ENCODE results near the gene E4F1.
"Not testable (repeated sequence)": the region's sequence is repeated elsewhere in the genome, so short reads cannot be mapped to it uniquely, and the experiment has no call there.

The E4F1 gene

GRCh38 chr16:2189252-2189893 is 34.0 kb upstream of the E4F1 start:
- DNase-seq = no peak

GRCh38 chr16:2190002-2190658 is 33.3 kb upstream of the E4F1 start:
- DNase-seq = no peak

- no peak for DNase-seq
Observed at GRCh38 chr16:2190659-2191445, 32.5 kb upstream of the E4F1 start.

GRCh38 chr16:2191446-2191706 is 32.0 kb upstream of the E4F1 start:
- DNase-seq = no peak

GRCh38 chr16:2194166-2194834 is 29.1 kb upstream of the E4F1 start:
- DNase-seq = peak in 1 of 3 donors; percentile 18

GRCh38 chr16:2194852-2195321 is 28.5 kb upstream of the E4F1 start:
- peak; percentile 30 to 49 (median 39) for DNase-seq

- DNase-seq = no peak
Observed at GRCh38 chr16:2195322-2196161, 27.8 kb upstream of the E4F1 start.

- DNase-seq = peak; percentile 51 to 79 (median 58)
Observed at GRCh38 chr16:2196162-2196980, 27.0 kb upstream of the E4F1 start, which contains the start of gene CASKIN1. Gene CASKIN1 (minus strand): TSS chr16:2196605. CDS start chr16:2196432, 173 bp downstream.

GRCh38 chr16:2196981-2197511 is 26.3 kb upstream of the E4F1 start:
- no peak for DNase-seq

GRCh38 chr16:2197765-2198164 is 25.6 kb upstream of the E4F1 start:
- DNase-seq = no peak

- DNase-seq = no peak
Observed at GRCh38 chr16:2198283-2198682, 25.1 kb upstream of the E4F1 start.

- DNase-seq = no peak
Observed at GRCh38 chr16:2199095-2199494, 24.3 kb upstream of the E4F1 start.

GRCh38 chr16:2199621-2200139 is 23.7 kb upstream of the E4F1 start:
- no peak for DNase-seq

- no peak for DNase-seq
Observed at GRCh38 chr16:2200313-2200712, 23.1 kb upstream of the E4F1 start.

GRCh38 chr16:2203119-2203688 is 20.2 kb upstream of the E4F1 start:
- not testable (repeated sequence) for DNase-seq

GRCh38 chr16:2204416-2205103 is 18.8 kb upstream of the E4F1 start:
- peak in 1 of 3 donors; percentile 25 for DNase-seq

- DNase-seq = peak; percentile 88 to 95 (median 93)
Observed at GRCh38 chr16:2205104-2205966, 18.1 kb upstream of the E4F1 start, which contains the start of gene MLST8. Gene MLST8 (plus strand): TSS chr16:2205454. CDS start chr16:2206086, 632 bp downstream.

GRCh38 chr16:2205967-2206313 is 17.5 kb upstream of the E4F1 start:
- DNase-seq = peak in 1 of 3 donors; percentile 16

GRCh38 chr16:2206420-2206779 is 17.0 kb upstream of the E4F1 start:
- no peak for DNase-seq
